IPS DF 4.7 (cell line): ENCODE results near the gene ASH1L.
"Not testable (repeated sequence)": the region's sequence is repeated elsewhere in the genome, so short reads cannot be mapped to it uniquely, and the experiment has no call there.

Source experiments
- DNase-seq: peaks from one replicate; pipeline ENCODE4 v3.0.0-alpha.2; 2013; ENCODE audit warnings: low spot score; ENCODE audit errors: extremely low read depth

Gene ASH1L

DNA sequence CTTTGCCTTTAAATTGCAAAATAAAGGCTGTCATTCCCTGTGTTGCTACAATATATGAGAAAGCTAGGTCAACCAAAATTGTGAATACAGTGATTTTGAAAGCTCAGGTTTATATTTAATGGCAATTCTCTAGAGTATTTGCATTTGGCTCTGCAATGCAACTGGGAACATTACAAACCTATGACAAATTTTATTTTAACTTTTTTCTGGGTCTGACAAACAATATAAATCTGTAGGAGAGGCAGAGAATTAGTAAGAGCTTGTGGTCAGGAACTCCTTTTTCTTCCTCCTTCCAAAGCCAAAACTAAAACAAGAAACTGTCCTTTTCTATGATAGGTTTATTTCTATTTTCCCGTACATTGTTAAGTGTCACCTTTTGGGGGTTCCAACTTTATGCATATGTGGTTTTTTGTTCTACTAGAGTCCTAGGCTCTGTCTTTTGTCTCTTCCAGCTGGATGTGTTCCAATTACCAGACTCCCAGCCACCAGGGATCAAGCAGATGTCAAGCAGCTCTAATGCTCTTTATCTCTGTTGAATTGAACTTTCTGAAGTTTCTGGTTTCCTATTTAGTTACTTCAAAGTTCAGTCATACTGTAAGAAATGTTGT is 106.9 kb downstream of the ASH1L start:
- no peak for DNase-seq

DNA sequence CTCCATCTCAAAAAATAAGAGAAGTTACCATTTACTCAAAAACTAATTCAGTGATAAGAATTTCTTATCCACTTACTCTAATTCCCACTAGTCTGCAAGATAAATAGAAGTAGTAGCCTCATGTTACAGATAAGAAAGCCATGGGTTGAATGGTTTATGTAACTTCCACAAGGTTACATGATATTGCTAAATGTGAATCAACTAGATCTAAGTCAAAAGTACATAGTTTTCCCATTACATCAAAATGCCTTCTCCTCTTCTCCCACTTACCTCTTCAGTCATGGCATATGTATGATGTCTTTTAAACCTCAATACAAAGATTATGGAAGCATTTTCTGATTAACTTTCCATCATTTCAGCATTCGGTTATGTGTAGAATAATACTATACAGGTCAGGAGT is 108.5 kb downstream of the ASH1L start:
- DNase-seq = no peak

DNA sequence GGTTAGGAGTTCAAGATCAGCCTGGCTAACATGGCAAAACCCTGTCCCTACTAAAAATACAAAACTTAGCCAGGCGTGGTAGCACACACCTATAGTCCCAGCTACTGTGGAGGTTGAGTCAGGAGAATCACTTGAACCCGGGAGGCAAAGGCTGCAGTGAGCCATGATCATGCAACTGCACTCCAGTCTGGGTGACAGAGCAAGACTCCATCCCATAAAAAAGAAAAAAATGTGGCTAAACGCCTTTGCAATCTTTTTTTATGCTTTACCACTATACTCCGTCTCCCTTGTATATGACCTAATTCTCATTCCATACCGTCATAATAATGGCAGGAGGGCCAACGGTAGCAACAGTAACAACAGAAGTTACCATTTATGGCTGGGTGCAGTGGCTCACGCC is 109.5 kb downstream of the ASH1L start:
- no peak for DNase-seq

DNA sequence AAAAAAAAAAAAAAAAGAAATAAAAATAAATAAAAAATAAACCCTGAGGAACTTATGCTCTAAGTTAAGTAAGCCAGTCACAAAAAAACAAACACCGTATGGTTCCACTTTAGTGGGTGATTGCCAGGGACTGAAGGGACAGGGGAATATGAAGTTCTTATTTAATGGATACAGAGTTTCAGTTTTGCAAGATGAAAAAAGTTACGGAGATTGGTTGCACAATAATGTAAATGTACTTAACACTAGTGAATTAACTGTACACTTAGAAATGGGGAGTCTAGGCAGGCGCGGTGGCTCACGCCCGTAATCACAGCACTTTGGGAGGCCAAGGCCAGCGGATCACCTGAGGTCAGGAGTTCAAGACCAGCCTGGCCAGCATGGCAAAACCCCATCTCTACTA is 111.4 kb downstream of the ASH1L start:
- DNase-seq = no peak

DNA sequence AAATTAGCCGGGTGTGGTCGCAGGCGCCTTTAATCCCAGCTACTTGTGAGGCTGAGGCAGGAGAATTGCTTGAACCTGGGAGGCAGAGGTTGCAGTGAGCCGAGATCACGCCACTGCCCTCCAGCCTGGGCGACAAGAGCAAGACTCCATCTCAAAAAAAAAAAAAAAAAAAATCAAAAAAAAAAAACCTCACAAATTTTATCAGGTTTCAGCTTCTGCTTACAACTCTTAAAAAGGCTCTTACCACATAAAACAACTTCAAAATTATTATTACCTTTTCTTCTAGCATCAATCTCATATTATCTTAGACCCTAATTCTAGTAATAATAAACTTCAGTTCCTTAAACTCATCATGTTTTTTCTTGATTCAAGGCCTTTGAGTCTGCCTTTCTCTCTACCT is 120.2 kb downstream of the ASH1L start:
- not testable (repeated sequence) for DNase-seq

DNA sequence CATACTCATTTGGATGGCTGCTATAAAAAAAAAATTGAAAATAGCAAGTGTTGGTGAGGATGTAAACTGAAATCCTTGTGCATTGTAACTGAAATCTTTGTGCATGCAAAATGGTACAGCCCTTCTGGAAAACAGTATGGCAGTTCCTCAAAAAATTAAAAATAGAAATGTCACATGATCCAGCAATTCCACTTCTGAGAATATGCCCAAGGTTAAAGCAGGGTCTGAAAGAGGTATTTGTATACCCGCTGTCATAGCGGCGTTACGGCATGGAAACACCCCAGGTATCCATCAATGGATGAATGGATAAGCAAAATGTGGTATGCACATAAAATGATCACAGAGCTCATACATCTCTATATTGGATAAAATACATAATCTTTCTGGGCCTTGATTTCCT is 125.2 kb downstream of the ASH1L start:
- no peak for DNase-seq

DNA sequence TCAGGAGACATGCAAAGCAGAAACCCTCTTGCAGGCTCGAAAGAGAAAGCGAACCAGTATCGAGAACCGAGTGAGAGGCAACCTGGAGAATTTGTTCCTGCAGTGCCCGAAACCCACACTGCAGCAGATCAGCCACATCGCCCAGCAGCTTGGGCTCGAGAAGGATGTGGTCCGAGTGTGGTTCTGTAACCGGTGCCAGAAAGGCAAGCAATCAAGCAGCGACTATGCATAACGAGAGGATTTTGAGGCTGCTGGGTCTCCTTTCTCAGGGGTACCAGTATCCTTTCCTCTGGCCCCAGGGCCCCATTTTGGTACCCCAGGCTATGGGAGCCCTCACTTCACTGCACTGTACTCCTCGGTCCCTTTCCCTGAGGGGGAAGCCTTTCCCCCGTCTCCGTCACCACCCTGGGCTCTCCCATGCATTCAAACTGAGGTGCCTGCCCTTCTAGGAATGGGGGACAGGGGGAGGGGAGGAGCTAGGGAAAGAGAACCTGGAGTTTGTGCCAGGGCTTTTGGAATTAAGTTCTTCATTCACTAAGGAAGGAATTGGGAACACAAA is 128.7 kb downstream of the ASH1L start:
- not testable (repeated sequence) for DNase-seq

DNA sequence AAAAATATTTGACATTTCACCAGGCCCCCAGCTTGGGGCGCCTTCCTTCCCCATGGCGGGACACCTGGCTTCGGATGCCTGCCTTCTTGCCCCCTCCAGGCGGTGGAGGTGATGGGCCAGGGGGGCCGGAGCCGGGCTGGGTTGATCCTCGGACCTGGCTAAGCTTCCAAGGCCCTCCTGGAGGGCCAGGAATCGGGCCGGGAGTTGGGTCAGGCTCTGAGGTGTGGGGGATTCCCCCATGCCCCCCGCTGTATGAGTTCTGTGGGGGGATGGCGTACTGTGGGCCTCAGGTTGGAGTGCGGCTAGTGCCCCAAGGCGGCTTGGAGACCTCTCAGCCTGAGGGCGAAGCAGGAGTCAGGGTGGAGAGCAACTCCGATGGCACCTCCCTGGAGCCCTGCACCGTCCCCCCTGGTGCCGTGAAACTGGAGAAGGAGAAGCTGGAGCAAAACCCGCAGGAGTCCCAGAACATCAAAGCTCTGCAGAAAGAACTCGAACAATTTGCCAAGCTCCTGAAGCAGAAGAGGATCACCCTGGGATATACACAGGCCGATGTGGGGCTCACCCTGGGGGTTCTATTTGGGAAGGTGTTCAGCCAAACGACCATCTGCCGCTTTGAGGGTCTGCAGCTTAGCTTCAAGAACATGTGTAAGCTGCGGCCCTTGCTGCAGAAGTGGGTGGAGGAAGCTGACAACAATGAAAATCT is 129.3 kb downstream of the ASH1L start:
- DNase-seq = not testable (repeated sequence)

DNA sequence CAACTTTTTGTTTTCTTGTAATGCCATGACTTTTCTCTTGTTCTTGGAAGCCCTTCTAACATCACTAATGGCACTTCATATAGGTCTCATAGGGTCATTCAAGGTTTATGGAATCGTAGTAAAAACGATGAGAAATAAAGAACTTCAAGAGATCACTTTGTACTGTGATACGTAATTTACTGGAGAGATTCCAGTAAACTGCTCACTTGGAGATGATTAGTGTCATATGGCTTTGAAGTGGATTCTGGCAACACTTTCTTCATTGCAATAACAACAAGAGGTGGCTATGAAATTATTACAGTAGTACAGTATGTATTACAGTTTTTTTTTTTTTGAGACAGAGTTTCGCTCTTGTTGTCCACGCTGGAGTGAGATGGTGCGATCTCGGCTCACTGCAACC is 138.5 kb downstream of the ASH1L start:
- DNase-seq = no peak

DNA sequence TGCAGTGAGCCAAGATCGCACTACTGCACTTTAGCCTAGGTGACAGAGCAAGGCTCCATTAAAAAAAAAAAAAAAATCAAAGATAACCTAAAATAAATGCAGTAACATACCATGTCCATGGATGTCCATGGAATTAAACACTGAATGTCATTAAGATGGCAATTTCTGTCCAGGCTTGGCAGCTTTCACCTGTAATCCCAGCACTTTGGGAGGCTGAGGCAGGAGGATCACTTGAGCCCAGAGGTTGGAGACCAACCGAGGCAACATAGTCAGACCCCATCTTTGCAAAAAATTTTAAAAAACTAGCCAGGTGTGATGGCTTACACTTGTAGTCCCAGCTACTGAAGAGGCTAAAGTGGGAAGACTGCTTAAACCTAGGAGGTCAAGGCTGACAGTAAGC is 141.8 kb downstream of the ASH1L start:
- DNase-seq = no peak

DNA sequence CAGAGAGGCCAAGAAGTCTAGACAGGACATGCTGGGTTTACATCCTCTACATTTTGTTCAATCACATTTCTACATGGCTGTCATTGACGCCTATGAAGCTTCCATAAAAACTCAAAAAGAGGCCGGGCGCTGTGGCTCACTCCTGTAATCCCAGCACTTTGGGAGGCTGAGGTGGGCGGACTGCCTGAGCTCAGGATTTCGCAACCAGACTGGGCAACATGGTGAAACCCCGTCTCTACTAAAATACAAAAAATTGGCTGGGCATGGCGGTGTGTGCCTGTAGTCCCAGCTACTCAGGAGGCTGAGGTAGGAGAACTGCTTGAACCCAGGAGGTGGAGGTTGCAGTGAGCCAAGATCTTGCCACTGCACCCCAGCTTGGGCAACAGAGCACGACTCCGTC is 150.8 kb downstream of the ASH1L start:
- not testable (repeated sequence) for DNase-seq

DNA sequence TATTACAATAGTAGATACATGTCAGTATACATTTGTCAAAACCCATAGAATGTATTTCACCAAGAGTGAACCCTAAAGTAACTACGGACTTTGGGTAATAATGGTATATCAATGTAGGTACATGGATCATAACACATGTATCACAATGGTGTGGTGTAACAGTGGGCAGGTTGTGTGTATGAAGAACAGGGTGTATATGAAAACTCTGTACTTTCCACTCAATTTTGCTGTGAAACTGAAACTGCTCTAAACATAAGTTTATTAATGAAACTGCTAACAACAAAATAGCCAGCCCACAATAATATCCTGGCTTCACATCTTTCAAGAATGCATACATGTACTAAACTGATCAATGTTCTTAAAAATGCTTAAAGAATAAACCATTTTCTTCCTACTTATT is 151.7 kb downstream of the ASH1L start:
- no peak for DNase-seq

DNA sequence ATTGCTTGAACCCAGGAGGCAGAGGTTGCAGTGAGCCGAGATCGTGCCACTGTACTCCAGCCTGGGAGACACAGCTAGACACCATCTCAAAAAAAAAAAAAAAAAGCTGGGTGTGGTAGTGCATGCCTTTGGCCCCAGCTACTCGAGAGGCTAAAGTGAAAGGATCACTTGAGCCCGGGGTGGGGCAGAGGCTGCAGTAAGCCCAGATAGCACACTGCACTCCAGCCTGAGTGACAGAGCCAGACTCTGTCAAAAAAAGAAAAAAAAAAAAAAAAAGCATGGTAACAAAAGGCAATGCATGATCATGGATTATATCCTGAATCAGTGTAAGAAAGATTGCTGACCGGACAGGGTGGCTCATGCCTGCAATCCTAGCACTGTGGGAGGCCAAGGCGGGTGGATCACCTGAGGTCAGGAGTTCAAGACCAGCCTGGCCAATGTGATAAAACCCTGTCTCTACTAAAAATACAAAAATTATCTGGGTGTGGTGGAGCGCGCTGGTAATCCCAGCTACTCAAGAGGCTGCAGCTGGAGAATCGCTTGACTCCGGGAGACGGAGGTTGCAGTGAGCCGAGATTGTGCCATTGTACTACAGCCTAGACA is 165.6 kb downstream of the ASH1L start:
- no peak for DNase-seq

DNA sequence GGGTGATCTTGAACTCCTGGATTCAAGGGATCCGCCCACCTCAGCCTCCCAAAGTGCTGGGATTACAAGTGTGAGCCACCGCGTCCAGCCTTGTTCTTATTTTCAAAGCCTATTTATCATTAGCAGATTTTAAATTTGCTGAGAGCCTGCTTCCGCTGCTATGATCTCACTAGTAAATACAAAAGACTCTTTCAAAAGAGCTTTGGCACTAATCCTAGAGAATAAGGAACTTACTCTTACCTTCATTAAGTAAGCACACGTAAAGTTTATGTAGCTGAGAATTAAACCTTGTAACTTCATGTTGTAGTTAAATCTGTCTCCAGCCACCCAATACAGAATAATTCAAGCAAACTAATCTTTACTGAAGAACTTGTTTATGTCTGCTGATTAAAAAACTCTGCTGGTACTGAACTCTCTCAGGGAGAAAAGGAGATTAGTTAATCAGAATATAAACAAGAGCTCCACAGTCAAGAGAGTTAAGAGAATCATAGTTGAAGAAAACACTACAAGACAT is 169.6 kb downstream of the ASH1L start:
- DNase-seq = no peak

DNA sequence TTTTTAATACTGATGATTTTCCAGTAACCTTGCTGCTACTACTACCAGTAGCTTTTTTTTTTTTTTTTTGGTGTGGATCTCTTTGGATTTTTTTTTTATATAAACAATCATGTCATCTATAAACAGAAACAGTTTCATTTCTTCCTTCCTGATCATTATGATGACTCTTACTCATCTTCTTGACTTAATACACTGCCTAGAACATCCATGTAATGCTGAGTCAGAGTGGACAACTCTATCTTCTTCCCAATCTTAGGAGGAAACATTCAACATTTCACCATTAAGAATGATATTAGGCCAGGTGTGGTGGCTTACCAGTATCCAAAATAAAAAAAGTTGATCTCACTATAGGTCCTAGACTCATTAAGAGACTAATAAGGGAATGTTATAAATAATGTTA is 172.8 kb downstream of the ASH1L start:
- DNase-seq = no peak

DNA sequence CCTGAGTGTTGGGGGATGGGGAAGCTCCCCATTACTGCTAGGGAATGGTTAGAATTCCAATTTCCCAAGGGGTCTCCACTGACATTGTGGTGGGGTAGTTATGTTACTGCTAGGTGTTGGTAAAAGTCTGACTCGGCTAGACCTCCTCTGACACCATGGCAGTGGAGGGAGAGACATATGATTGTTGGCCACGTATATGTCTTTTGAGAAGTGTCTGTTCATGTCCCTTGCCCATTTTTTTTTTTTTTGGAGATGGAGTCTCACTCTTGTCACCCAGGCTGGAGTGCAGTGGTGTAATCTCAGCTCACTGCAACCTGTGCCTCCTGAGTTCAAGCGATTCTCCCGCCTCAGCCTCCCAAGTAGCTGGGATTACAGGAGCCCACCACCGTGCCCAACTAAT is 176.8 kb downstream of the ASH1L start:
- DNase-seq = not testable (repeated sequence)

DNA sequence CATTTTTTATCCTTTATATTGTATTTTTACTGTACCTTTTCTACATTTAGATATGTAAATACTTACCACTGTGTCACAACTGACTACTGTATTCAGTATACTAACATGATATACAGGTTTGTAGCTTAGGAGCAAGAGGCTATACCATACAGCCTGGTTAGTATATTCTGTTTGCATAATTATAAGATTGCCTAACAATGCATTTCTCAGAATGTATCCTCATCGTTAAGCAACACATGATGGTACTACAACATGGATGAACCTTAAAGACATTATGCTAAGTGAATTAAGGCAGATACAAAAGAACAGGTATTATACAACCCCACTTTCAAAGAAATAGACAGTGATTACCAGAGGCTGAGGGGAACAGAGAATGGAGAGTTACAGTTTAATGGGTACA is 179.2 kb downstream of the ASH1L start:
- no peak for DNase-seq

DNA sequence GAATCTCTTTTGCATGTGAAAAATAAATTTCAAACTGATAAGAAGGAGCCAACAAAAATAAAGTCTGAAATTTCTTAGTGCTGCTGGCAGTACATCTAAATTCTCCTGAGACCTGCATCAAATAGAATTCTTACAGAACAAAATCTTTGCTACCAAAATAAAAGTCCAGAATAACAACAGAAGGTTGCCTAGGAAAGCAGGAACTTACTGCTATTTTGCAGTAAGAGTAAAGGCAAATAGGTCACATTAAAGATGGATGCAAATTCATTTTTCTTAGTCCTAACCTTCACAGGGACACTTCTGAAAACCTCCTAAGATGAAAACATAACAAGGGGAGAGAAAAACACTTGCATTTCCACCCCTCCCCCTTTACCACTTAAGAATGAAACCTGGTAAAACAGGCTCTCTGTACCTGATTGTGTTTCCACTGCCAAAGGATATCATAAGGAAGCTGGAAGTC is 182.9 kb downstream of the ASH1L start:
- DNase-seq = no peak

DNA sequence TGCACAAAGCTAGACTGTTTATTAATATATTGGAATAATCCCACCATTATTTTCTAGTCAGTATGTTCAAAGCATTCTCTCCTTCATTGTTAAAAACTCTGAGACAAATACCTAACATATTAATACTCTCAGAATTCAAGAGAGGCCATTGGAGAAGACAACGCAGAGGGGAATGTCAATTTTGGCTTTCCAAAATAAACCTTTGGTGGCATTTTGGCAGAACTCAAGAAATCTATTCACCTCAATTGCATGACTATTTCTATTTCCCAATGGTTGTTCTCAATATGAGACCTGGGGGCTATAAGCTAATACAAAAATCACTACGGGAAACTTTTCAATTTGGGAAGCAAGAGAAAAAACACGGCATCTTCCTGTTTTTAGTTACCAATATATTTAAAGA is 183.4 kb downstream of the ASH1L start:
- no peak for DNase-seq

DNA sequence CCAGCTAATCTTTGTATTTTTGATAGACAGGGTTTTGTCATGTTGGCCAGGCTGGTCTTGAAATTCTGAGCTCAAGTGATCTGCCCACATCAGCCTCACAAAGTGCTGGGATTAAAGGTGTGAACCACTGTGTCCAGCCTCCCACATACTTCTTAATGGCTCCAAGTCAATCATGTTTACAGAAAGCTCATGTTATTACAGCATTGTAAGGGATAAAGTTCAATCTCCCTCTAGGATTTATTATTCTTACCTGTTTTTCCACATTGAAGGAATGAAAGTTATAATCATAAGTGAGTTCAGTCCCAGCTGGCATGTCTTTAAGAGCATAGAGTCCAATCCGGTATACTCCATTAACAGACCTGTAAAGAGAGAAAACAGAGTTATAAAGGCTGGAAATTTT is 202.6 kb downstream of the ASH1L start:
- no peak for DNase-seq

DNA sequence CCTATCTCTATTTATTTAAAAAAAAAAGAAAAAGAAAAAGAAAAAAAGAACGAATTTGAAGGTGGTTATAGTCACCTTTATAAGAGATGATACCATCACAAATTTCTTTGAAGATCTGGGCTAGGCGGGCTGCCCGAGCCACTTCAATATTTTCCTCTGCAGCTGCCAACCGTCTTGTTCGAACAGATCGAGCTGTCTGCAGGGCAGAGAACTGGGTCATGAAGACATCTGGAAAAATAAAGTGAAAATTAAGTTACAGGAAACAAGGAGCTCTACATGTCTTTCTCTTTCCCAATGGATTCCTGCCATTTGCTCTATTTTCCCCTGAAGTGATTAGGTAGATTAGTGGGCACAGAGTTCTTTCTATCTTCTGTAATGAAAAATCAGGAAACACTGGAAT is 210.0 kb downstream of the ASH1L start:
- DNase-seq = no peak

DNA sequence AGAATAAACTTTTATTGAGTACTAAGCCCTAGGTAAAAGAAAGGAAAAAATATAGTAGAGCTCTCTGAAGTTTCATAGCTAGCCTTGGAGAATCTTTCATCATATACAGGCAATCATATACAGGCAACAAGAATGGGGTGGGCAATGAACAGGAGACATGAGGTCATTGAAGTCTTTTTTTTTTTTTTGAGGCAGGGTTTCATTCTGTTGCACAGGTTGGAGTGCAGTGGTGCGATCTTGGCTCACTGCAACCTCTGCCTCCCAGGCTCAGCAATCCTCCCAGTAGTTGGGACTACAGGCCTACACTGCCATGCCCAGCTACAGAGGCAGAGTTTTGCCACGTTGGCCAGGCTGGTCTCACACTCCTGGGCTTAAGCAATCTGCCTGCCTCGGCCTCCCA is 219.8 kb downstream of the ASH1L start:
- no peak for DNase-seq
